Activated naive CD4-positive, alpha-beta T cell treated with anti-CD3 and anti-CD28 coated beads, Interleukin-2, amount 10 ng/mL, durations not matched to agents 7 days and 5 days (primary cell): Measurements from ENCODE around the gene MOB3B.
"Not testable (repeated sequence)": the region's sequence is repeated elsewhere in the genome, so short reads cannot be mapped to it uniquely, and the experiment has no call there.

ENCODE experiments used
- CTCF ChIA-PET: fragments of 350-600 bp; sonication (Branson Sonifier 250); formaldehyde crosslinking; loops from one replicate; lab custom pipeline; 2021; ENCODE audit warnings: antibody characterized with exemption; lab: Charles Lee
- DNase-seq: peaks from one replicate; pipeline ENCODE4 v3.0.0-alpha.2; 2020
- H3K27ac Mint-ChIP-seq: one replicate; pipeline ENCODE4 v1.8.0; 2021; ENCODE audit warnings: mild to moderate bottlenecking, moderate library complexity, mixed read lengths
- H3K27me3 Mint-ChIP-seq: one replicate; pipeline ENCODE4 v1.8.0; 2021; ENCODE audit warnings: mild to moderate bottlenecking, mixed read lengths
- H3K36me3 Mint-ChIP-seq: one replicate; pipeline ENCODE4 v1.8.0; 2021; ENCODE audit warnings: mixed read lengths
- H3K4me1 Mint-ChIP-seq: one replicate; pipeline ENCODE4 v1.8.0; 2021; ENCODE audit warnings: mixed read lengths
- H3K4me3 Mint-ChIP-seq: one replicate; pipeline ENCODE4 v1.8.0; 2021; ENCODE audit warnings: mild to moderate bottlenecking, moderate library complexity, mixed read lengths
- H3K9me3 Mint-ChIP-seq: one replicate; pipeline ENCODE4 v1.8.0; 2021; ENCODE audit warnings: mixed read lengths

Gene MOB3B

GRCh38 chr9:27419558-27419957 lies 110.1 kb downstream of the MOB3B start:
- H3K27me3 Mint-ChIP-seq, H3K36me3 Mint-ChIP-seq, H3K4me1 Mint-ChIP-seq, H3K4me3 Mint-ChIP-seq, CTCF ChIA-PET, H3K9me3 Mint-ChIP-seq, DNase-seq, H3K27ac Mint-ChIP-seq: not testable (repeated sequence)

- no peak for DNase-seq
- no peak overlapping the region for H3K27ac Mint-ChIP-seq
- H3K9me3 Mint-ChIP-seq, result peaks cover 2% of the 10 kb centered on the region
- H3K27me3 Mint-ChIP-seq, result peaks cover 6% of the 10 kb centered on the region
- H3K36me3 Mint-ChIP-seq, result no peaks in the 10 kb centered on the region
- CTCF ChIA-PET, result no interaction called here
- peaks cover 4% of the 10 kb centered on the region for H3K4me1 Mint-ChIP-seq
- H3K4me3 Mint-ChIP-seq, result no peak overlapping the region
Measured at GRCh38 chr9:27414220-27414761, 115.3 kb downstream of the MOB3B start.

DNA sequence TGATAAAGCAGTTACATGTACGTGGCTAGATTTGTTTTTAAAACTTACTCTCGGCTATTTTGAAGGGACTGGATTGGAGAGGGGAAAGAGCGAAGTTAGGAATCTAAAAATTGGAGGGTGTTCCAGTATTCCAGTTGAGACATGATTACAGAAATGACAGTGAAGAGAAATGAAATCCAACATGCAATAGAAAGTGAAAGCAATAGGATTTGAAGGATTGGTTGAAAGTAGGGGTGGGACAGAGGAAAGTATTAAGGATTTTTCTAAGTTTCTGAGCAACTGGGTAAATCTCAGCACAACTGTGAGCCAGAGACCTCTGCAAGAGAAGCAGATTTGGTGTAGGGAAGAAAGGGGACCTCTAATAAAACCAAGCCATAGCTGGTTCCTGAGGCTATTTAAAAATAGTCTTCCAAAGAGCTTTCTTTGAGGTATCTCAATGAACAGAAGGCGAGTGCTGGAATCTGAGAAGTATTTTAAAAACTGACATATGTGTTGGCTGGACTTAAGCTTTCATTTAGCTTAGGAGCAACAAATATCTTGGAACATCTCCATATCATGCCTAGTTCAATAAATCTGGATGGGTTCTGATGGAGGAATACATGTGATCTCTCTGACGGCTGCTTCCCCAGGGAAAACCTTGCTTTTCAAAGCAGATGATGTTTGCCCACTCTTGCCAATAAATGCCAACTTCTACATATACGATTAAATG lies 115.9 kb downstream of the MOB3B start:
- H3K9me3 Mint-ChIP-seq, result peaks cover 2% of the 10 kb centered on the region
- H3K27ac Mint-ChIP-seq, result no peak overlapping the region
- CTCF ChIA-PET, result no interaction called here
- H3K27me3 Mint-ChIP-seq, result peaks cover under 1% of the 10 kb centered on the region
- peaks cover 4% of the 10 kb centered on the region for H3K4me1 Mint-ChIP-seq
- no peaks in the 10 kb centered on the region for H3K36me3 Mint-ChIP-seq
- no peak overlapping the region for H3K4me3 Mint-ChIP-seq
- DNase-seq, result no peak

DNA sequence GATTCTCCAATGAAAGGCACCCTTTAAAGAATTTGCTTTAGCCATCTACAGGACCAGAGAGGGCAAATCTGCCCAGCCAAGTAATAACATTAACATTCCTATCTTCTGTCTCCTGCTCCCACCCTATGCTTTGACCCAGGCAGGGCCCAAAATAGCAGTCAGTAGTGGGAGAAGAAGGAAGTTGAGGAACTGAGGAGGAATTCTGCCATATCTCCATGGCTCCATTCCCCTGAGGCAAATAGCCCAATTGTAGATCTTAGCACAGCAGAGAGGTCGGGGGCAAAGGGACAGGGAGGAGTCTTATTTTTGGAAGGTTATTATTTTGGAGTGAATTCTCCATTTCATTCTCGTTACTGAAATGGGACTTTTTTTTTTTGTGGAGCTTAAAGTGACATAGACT lies 116.7 kb downstream of the MOB3B start:
- no peak overlapping the region for H3K4me3 Mint-ChIP-seq
- H3K9me3 Mint-ChIP-seq, result peaks cover 2% of the 10 kb centered on the region
- no peaks in the 10 kb centered on the region for H3K36me3 Mint-ChIP-seq
- peaks cover 4% of the 10 kb centered on the region for H3K4me1 Mint-ChIP-seq
- no peak for DNase-seq
- H3K27ac Mint-ChIP-seq, result no peak overlapping the region
- no peaks in the 10 kb centered on the region for H3K27me3 Mint-ChIP-seq
- CTCF ChIA-PET, result no interaction called here

DNA sequence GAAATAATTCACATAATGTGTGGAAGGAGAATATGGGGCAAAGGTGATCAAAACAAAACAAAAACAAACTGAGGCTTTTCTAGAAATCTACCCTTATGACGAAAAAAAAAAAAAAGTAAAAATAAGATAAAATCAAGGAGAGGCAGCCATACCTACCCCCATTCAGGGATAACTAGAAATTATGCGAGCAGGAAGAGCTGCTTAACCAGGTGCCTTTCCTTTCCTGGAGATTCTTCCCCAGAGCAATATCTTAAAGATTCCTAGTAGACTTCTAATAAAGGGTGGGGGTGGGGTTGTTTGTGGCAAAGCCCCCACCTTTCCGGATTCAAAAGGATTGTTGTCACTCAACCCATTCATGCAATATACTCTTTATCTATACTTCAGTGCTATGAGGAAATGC lies 117.5 kb downstream of the MOB3B start:
- H3K36me3 Mint-ChIP-seq, result no peaks in the 10 kb centered on the region
- no peak overlapping the region for H3K4me3 Mint-ChIP-seq
- H3K27me3 Mint-ChIP-seq, result no peaks in the 10 kb centered on the region
- H3K4me1 Mint-ChIP-seq, result peaks cover 4% of the 10 kb centered on the region
- H3K9me3 Mint-ChIP-seq, result peaks cover 2% of the 10 kb centered on the region
- CTCF ChIA-PET, result no interaction called here
- no peak overlapping the region for H3K27ac Mint-ChIP-seq
- no peak for DNase-seq

GRCh38 chr9:27408482-27408881 lies 121.1 kb downstream of the MOB3B start:
- no peaks in the 10 kb centered on the region for H3K9me3 Mint-ChIP-seq
- peaks cover 2% of the 10 kb centered on the region for H3K4me1 Mint-ChIP-seq
- DNase-seq, result no peak
- H3K36me3 Mint-ChIP-seq, result no peaks in the 10 kb centered on the region
- H3K27ac Mint-ChIP-seq, result no peak overlapping the region
- CTCF ChIA-PET, result no interaction called here
- no peak overlapping the region for H3K4me3 Mint-ChIP-seq
- no peaks in the 10 kb centered on the region for H3K27me3 Mint-ChIP-seq

DNA sequence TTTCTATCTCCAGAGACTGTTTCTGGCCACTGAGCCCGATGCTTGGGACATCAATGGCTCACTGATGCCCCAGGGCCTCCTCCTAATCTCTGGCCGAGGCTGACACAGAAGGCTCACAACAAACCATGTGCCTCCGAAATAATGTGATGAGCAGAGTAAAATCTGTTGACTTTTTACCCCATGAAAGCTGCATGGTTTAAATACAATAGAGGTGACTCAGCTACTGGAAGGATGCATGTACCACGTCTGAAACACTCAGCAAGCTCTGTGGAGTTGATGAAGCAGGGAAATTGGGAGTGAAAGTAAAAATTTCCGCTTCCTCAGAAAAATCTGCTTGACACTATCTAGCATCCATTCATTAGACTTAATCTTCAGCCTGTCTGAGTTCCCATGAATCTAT lies 121.6 kb downstream of the MOB3B start:
- H3K36me3 Mint-ChIP-seq, result no peaks in the 10 kb centered on the region
- DNase-seq, result no peak
- no peaks in the 10 kb centered on the region for H3K4me1 Mint-ChIP-seq
- no peaks in the 10 kb centered on the region for H3K27me3 Mint-ChIP-seq
- no peak overlapping the region for H3K4me3 Mint-ChIP-seq
- CTCF ChIA-PET, result no interaction called here
- no peak overlapping the region for H3K27ac Mint-ChIP-seq
- no peaks in the 10 kb centered on the region for H3K9me3 Mint-ChIP-seq

DNA sequence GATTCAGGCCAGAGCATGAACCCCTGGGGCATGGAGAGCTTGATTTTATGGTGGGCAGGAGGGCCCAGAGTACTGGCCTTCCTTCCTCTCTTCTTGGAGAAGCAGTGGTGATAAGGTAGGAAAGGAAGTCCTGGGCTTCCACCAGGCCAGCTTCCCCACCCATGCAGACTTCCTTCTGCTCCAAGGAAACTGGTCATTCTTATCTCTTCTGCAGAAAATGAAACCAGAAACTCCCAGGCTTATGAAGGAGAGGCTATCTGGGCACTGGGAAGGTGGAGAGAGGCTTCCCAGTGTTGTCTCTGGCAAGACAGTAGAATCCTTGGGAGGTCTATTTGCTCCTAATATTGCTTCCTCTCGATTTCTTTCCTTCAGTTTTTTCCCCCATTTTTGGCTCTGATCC lies 122.1 kb downstream of the MOB3B start:
- Mint-ChIP-seq H3K36me3 (no peaks in the 10 kb centered on the region), H3K27ac (no peak overlapping the region), H3K9me3 (no peaks in the 10 kb centered on the region), H3K4me3 (no peak overlapping the region), H3K27me3 (no peaks in the 10 kb centered on the region), H3K4me1 (no peaks in the 10 kb centered on the region)
- CTCF ChIA-PET, result no interaction called here
- DNase-seq, result no peak

GRCh38 chr9:27404661-27405060 lies 125.0 kb downstream of the MOB3B start:
- H3K4me1 Mint-ChIP-seq, result no peaks in the 10 kb centered on the region
- no peak overlapping the region for H3K27ac Mint-ChIP-seq
- no peaks in the 10 kb centered on the region for H3K27me3 Mint-ChIP-seq
- CTCF ChIA-PET, result no interaction called here
- no peak overlapping the region for H3K4me3 Mint-ChIP-seq
- H3K9me3 Mint-ChIP-seq, result no peaks in the 10 kb centered on the region
- DNase-seq, result no peak
- H3K36me3 Mint-ChIP-seq, result no peaks in the 10 kb centered on the region

GRCh38 chr9:27402626-27403025 lies 127.0 kb downstream of the MOB3B start:
- H3K9me3 Mint-ChIP-seq, result no peaks in the 10 kb centered on the region
- DNase-seq, result no peak
- H3K27ac Mint-ChIP-seq, result no peak overlapping the region
- H3K27me3 Mint-ChIP-seq, result no peaks in the 10 kb centered on the region
- H3K4me3 Mint-ChIP-seq, result no peak overlapping the region
- CTCF ChIA-PET, result no interaction called here
- no peaks in the 10 kb centered on the region for H3K4me1 Mint-ChIP-seq
- H3K36me3 Mint-ChIP-seq, result no peaks in the 10 kb centered on the region

- no peaks in the 10 kb centered on the region for H3K27me3 Mint-ChIP-seq
- no peaks in the 10 kb centered on the region for H3K36me3 Mint-ChIP-seq
- H3K4me1 Mint-ChIP-seq, result no peaks in the 10 kb centered on the region
- H3K27ac Mint-ChIP-seq, result no peak overlapping the region
- no peak overlapping the region for H3K4me3 Mint-ChIP-seq
- DNase-seq, result no peak
- no peaks in the 10 kb centered on the region for H3K9me3 Mint-ChIP-seq
- CTCF ChIA-PET, result no interaction called here
Measured at GRCh38 chr9:27400334-27400880, 129.2 kb downstream of the MOB3B start.

- CTCF ChIA-PET, result no interaction called here
- Mint-ChIP-seq H3K4me3 (no peak overlapping the region), H3K4me1 (no peaks in the 10 kb centered on the region), H3K27ac (no peak overlapping the region), H3K36me3 (no peaks in the 10 kb centered on the region), H3K27me3 (no peaks in the 10 kb centered on the region), H3K9me3 (no peaks in the 10 kb centered on the region)
- no peak for DNase-seq
Measured at GRCh38 chr9:27398982-27399653, 130.5 kb downstream of the MOB3B start.

DNA sequence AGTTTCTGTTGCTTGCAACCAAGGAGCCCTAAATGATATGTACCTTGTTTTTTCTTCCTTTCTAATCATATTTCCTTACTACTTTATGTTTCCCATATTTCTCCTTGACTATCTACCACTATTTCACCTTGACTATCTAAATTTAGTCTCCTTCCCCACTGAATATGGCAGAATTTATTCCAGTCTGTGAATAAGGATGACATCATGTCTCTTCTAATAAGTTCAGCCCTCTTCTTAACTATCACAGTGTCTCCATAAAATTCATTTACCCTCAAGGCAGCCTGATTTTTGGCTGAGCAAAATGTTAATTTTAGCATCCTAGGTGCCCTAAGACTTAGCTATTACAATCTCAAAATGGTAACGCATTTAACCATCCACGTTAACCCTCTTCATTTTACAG lies 133.1 kb downstream of the MOB3B start:
- H3K4me1 Mint-ChIP-seq, result no peaks in the 10 kb centered on the region
- no peaks in the 10 kb centered on the region for H3K27me3 Mint-ChIP-seq
- no peaks in the 10 kb centered on the region for H3K36me3 Mint-ChIP-seq
- H3K4me3 Mint-ChIP-seq, result no peak overlapping the region
- no peak overlapping the region for H3K27ac Mint-ChIP-seq
- H3K9me3 Mint-ChIP-seq, result no peaks in the 10 kb centered on the region
- no peak for DNase-seq
- CTCF ChIA-PET, result no interaction called here

- CTCF ChIA-PET, result no interaction called here
- Mint-ChIP-seq H3K36me3 (no peaks in the 10 kb centered on the region), H3K4me1 (no peaks in the 10 kb centered on the region), H3K27me3 (peaks cover 4% of the 10 kb centered on the region), H3K9me3 (no peaks in the 10 kb centered on the region), H3K4me3 (no peak overlapping the region), H3K27ac (no peak overlapping the region)
- DNase-seq, result no peak
Measured at GRCh38 chr9:27395484-27395921, 134.1 kb downstream of the MOB3B start.

- H3K9me3 Mint-ChIP-seq, result no peaks in the 10 kb centered on the region
- no peak overlapping the region for H3K27ac Mint-ChIP-seq
- no peak overlapping the region for H3K4me3 Mint-ChIP-seq
- no peaks in the 10 kb centered on the region for H3K36me3 Mint-ChIP-seq
- CTCF ChIA-PET, result interaction anchor here (0.7 kb wide), 1 partner anchor 229 kb away, joined by 3 read pairs; no protein-coding TSS in a partner anchor
- H3K4me1 Mint-ChIP-seq, result no peaks in the 10 kb centered on the region
- peaks cover 6% of the 10 kb centered on the region for H3K27me3 Mint-ChIP-seq
- no peak for DNase-seq
Measured at GRCh38 chr9:27394826-27395201, 134.8 kb downstream of the MOB3B start.
